Endometrial microvascular endothelial cells (primary cell): Measurements from ENCODE around the gene P2RX4. TPM values are rescaled to one million over a fixed set of nuclear protein-coding genes. Genes with fewer than 3 reads are reported as not detected.
"Not testable (repeated sequence)": the region's sequence is repeated elsewhere in the genome, so short reads cannot be mapped to it uniquely, and the experiment has no call there.

ENCODE experiments used
- in situ Hi-C: cut with HindIII; loops from 2 replicates; pipeline ENCODE4 v1.10.0; 2017; ENCODE audit warnings: low sequenced_read_pairs, low pct_unique_long_range_greater_than_20kb; ENCODE audit errors: inconsistent ontology term
- total RNA-seq: library from RNA; depleted of rRNA; stranded (reverse); fragments of >200 nt; gene quantifications from one replicate; pipeline ENCODE4 v1.2.3, GENCODE V29; 2015; ENCODE audit errors: inconsistent ontology term

P2RX4 gene
- total RNA-seq, 1 donor from 2014 or later = 49.0 TPM

DNA sequence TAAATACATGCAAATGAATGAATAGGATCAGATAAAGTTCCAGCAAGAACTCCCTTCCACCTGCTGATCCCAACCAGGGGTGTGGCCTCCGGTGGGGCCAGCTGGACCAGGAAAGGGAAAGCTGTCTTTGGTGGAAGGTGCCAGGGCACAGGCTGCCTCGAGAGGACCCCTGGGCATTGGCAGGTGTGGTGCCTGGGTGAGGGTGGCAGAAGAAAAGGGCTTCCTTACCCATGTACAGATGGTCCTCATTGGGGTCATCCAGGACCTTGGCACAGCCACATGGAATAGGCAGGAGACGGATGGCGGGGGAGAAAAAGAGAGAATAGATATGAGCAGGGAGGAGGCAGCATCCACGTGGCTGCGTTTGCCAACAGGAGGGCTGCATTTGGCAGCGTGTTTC is 50.2 kb downstream of the P2RX4 start:
- in situ Hi-C loops = no loop called here

DNA sequence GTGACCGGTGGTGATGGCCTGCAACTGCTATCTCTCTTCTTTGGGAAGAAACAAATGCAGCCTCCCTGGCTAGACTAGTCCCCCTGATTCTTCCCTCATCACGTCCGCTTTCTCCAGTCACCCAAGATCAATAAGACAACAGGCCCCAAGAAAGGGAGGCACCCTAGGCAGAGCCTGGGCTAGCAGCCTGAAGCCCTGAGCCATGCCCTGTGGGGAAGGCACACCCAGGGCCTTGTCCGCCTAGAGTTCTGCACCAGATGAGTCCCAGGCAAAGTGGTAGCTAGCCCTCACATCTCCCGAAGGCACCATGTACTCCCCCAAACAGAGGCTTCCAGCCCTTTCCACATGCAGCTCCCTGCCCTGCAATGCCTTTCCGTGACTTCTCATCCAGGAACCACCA is 51.5 kb downstream of the P2RX4 start:
- in situ Hi-C loops = no loop called here

DNA sequence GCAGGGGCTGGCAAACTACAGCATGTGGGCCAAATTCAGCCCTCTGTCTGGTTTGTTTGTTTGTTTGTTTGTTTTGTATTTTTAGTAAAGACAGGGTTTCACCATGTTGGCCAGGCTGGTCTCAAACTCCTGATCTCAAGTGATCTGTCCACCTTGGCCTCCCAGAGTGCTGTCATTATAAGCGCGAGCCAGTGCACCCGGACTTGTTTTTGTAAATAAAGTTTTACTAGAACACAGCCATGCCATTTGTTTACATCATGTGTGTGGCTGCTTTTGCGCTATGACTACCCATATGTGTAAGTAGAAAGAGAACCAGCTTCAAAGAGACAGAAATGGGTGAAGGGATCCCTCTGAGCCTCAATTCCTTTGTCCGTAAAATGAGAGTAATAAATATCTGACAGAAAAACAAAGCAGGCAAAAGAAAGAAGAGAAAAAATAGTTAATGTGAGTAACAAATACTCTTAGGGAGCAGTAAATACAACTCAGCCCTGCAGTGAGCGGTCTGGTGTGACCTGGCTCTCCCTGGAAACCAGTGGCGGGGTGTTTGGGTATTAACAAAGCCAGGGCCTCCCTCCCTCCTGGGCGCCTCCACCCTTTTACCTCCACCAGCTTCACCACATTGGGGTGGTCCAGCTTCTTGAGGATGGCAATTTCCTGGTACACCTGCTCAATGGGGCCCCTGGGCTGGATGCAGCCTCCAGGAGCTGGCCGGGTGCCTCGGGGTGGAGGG is 53.4 kb downstream of the P2RX4 start:
- in situ Hi-C loops = no loop called here

DNA sequence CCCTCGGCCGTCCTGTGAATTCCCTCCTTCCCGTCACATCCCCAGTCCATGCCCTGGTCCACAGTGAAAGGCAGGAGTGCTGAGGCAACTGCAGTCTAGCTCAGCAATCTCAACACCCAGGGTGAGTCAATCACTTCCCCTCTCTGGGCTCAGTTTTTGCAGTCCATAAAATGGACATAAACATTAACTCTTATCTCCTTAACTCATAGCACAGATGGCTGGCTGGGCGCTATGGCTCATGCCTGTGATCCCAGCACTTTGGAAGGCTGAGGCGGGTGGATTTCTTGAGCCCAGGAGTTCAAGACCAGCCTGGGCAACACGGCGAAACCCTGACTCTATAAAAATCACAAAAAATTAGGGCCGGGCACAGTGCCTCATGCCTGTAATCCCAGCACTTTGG is 54.2 kb downstream of the P2RX4 start:
- in situ Hi-C loops = no loop called here

DNA sequence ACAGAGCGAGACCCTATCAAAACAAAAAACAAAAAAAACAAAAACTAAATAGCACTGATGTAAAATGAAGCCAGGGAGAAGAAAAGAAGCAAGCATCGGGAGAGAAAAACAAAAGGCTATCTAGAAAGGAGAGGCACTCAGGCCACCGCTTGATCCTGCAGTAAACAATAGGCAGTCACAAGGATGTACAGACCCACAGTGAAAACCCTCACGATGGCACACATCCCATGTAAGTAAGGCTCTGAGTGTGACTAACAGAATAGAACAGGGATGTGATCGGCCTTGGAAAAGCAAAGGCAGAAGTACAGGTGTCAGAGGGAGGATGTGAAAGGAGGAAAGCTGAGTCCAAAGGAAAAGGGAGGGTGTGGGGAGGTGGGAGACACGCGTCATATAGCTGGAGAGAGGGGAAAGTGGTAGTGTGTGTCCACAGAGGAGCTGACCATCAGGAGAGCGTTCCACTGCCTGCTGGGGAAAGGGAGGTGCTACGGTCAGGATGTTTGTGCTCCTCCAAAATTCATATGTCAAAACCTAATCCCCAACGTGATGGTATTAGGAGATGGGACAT is 55.1 kb downstream of the P2RX4 start:
- in situ Hi-C loops = no loop called here

DNA sequence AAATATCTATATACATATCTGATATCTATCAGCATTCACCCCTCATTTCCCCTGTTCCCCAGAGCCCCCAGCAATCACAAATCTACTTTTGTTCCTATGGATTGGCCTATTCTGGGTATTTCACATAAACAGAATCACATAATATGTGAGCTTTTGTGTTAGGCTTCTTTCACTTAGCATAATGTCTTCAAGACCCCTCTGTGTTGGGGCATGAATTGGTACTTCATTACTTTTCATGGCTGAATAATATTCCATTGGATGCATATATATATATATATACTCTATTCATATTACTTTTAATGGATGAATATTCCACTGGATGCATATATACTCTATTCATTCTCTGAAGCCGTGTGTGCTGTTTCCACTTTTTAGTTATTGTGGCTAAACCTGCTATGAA is 57.9 kb downstream of the P2RX4 start:
- in situ Hi-C loops = no loop called here

DNA sequence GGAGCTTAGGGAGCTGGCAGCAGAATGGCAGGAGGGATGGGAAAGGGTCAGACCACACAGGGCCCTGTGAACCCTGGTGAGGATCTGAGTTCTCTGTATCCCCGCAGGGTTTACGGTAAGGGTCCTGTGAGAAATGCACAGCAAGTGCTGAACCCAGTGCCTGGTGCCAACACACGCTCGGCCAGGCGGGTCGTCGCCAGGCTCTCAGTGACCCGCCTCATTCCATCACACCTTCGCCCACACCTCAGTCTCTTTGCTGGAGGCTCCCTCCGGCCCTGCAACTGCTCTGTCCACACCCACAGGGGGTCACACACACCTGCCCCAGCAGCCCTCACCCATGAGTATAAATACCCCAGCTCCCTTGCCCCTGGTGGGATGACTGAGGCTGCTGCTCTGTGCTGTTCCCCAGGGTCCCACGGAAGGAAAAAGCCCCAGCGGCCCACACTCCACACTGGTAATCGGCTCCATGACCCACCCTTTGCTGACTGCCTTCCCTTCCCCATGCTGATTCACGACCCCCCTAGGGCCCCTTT is 63.5 kb downstream of the P2RX4 start:
- in situ Hi-C loops = no loop called here

DNA sequence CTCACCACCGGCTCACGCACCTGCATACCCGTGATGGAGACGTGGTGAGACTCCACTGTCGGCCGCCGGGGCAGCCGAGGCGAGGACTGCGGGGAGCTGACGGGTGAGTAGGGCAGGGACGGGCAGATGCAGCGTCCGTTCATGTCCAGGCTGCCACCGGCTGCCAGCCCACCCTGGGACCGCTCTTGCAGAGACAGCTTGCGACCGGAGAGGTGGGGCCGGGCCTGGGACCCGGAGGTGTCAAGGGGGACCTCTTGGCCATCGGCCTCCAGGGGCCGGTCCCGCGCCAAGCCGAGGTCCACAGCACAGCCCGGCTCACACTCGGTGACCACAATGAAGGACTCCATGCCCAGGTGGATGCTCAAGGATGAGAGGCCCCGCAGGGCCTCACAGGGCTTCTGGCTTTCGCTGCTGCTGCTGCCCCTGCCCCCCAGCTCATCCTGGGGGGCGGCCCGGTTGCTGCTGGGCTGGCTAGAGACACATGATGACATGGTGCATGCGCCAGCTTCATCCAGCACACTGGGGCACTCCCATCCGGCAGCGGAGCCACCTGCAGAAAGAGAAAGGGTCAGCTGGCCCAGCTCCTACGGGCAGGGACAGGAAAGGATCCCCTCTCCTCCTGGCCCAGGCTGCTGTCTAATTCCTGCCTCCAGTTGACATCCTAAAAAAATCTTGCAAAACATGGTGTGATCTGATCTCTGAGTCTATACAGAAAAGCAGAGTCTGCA is 64.3 kb downstream of the P2RX4 start:
- in situ Hi-C loops = no loop called here

DNA sequence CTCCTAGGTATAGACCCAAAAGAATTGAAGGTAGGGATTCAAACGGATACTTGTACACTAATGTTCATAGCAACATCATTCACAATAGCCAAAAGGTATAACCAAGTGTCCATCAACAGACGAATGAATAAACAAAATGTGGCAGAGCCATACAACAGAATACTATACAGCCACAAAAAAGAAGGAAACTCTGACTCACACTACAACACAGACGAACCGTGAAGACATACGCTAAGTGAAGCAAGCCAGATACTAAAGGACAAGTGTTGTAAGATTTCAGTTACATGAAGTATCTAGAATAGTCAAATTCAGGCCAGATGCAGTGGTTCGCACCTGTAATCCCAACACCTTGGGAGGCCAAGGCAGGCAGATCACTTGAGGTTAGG is 67.4 kb downstream of the P2RX4 start:
- in situ Hi-C loops = no loop called here

DNA sequence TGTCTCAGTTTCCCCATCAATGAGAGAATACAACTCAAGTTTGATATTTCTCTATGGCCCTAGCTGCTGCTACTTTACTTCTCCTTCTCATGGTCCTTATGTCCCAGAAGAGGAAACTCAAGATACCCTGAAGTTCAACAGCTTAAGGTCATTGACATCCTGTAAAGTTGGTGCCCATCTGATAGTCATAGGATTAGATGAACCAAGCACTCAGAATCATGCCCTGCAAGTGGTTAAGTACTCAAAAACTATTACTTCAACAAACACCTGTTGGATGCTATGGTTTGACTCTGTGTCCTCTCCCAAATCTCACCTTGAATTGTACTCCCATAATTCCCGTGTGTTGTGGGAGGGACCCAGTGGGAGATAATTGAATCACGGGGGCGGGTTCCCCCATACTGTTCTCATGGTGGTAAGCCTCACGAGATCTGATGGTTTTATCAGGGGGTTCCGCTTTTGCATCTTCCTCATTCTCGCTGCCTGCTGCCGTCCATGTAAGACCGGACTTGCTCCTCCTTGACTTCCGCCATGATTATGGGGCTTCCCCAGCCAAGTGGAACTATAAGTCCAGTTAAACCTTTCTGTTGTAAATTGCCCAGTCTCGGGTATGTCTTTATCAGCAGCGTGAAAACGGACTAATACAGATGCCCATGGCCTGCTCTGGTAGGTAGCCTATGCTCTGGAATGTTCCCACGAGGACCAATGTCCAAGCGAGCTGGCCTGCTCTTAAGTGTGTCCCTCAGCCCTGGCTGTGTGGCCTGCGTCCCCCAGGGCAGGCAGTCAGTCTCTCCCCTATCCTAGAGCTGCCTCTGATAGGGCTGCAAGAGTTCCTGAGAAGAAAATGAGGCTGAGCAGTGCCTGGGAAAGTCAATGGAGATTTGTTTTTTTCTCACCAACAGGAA is 68.5 kb downstream of the P2RX4 start:
- in situ Hi-C loops = no loop called here

DNA sequence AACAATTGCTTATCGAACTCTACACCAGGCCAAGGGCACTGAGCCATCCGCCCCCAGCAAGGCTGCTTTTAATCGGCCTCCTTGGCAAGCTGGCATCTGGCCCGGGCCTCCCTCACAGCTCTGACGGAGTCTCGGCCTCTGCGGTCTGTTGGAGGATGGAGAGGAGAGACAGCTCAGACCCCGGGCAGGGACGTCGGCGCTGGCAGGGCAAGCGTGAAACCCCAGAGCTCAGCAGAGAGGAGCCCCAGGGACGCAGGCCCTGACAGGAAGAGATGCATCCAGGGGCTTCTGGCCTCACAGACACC is 69.1 kb downstream of the P2RX4 start:
- in situ Hi-C loops = no loop called here

DNA sequence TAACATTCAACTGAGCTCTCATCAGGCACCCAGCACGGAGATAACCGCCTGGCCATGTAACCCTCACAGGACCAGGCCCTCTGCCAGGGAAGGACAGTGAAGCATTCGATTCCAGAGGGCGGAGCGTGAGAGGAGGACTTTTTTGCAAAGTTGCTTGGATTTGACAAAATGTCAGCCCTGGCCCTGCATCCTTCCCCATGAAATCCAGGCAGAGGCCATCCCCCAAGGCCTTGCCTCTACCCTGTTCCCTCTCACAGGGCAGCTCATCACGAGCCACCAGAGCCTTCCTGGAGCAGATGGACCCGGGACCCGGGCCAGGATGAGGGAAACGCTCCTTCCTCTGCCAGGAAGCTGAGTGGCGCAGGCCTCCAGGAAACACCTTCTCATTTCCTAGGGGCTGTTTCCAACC is 69.6 kb downstream of the P2RX4 start:
- in situ Hi-C loops = no loop called here

DNA sequence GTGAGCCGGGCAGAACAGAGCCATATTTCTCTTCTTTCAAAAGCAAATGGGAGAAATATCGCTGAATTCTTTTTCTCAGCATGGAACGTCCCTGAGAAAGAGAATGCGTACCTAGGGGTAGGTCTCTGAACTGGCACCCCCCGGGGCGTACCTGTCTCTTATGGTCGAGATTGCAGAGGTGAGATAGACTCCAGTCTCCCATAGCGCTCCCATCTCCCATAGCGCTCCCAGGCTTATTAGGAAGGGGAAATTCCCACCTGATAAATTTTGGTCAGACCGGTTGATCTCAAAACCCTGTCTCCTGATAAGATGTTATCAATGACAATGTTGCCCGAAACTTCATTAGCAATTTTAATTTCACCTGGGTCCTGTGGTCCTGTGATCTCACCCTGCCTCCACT is 70.6 kb downstream of the P2RX4 start:
- in situ Hi-C loops = not testable (repeated sequence)

DNA sequence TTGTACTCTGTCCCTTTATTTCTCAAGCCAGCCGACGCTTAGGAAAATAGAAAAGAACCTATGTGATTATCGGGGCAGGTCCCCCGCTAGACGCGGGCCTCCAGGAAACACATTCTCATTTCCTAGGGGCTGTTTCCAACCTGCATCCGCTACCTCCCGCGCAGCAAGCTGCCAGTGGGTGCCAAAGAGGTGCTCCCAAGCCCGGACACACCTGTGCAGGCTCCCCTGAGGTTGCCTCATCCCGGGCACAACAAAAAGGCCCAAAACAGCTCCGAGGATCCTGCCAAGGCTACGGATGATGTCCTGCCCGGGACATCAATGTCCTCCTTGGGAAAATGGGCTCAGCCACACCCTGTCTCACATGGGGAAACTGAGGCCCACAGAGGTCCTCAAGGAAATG is 71.2 kb downstream of the P2RX4 start:
- in situ Hi-C loops = not testable (repeated sequence)

DNA sequence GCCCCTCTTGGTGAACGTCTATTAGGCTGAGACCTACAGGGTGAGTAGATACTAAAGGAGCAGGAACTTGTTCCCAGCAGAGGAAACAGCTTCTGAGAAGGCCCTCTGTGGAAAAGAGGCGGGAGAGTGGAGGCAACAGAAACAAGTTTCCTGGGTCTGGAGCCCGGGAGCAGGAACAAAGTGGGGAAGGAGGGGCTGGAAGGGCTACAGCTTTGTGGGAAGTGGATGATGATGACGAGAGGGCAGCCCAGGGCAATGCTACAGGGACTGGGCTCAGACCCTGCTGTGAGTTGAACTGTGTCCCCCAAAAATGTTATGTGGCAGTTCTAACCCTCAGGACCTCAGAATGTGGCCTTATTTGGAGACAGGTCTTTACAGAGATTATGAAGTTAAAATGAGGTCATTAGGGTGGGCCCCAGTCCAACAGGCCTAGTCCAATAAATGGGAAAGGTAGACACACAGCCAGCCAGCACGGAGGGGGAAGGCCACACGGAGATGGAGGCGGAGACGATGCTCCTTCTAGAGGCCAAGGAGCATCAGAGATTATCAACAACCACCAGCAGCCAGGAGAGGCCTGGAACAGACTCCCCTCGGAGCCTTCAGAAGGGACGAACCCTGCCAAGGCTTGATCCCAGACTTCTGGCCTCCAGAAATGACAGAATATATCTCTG is 72.3 kb downstream of the P2RX4 start:
- in situ Hi-C loops = no loop called here

DNA sequence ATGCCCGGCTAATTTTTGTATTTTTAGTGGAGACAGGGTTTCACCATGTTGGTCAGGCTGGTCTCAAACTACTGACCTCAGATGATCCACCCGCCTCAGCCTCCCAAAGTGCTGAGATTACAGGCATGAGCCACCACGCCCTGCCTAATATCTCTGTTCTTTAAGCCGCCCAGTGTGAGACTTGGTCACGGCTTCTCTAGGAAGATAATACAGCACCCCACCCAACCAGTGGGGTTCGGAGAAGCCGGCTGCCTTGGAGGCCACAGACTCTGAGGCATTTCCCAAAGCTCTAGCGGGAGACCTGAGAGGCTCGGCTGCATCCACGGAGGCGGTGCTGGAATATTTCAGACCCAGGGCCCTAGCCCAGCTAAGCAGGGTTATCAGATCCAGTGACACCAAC is 73.0 kb downstream of the P2RX4 start:
- in situ Hi-C loops = not testable (repeated sequence)

DNA sequence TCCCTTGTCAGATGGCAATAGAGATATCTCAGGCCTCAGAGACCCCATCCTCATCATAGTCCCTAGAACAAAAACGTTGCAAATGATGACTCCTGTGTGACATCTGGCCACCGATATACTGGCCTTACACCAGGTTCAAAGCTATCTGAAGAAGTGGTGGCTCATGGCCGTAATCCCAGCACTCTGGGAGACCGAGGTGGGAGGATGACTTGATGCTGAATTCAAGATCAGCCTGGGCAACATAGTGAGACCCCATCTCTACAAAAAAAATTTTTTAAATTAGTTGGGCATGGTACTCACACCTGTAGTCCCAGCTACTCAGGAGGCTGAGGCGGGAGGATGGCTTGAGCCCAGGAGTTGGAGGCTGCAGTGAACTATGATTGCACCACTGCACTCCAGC is 73.5 kb downstream of the P2RX4 start:
- in situ Hi-C loops = no loop called here
